NCI-H1417 (cell line): ENCODE results near the gene TMEM97.
"Not testable (repeated sequence)": the region's sequence is repeated elsewhere in the genome, so short reads cannot be mapped to it uniquely, and the experiment has no call there.

Experiments
- DNase-seq, 3 experiments: peaks; one replicate each; lab custom pipeline; 2025; lab: John Stamatoyannopoulos, UW

The TMEM97 gene

GRCh38 chr17:28338056-28338768, 19.2 kb downstream of the TMEM97 start:
- no peak for DNase-seq

GRCh38 chr17:28338769-28339212, 19.8 kb downstream of the TMEM97 start:
- not testable (repeated sequence) for DNase-seq

GRCh38 chr17:28339431-28339830, 20.4 kb downstream of the TMEM97 start:
- DNase-seq: no peak

GRCh38 chr17:28340374-28340773, 21.4 kb downstream of the TMEM97 start:
- no peak for DNase-seq

- DNase-seq: no peak
Observed at GRCh38 chr17:28341516-28341915, 22.5 kb downstream of the TMEM97 start.

- DNase-seq: no peak
Observed at GRCh38 chr17:28342313-28342712, 23.3 kb downstream of the TMEM97 start.

GRCh38 chr17:28343491-28343932, 24.5 kb downstream of the TMEM97 start:
- no peak for DNase-seq

GRCh38 chr17:28344011-28344410, 25.0 kb downstream of the TMEM97 start:
- peak in 1 of 3 experiments; percentile 45 for DNase-seq

- no peak for DNase-seq
Observed at GRCh38 chr17:28344435-28344901, 25.5 kb downstream of the TMEM97 start.

GRCh38 chr17:28345419-28346198, 26.6 kb downstream of the TMEM97 start:
- DNase-seq: peak in 2 of 3 experiments; percentile 13 to 24

- DNase-seq: no peak
Observed at GRCh38 chr17:28346199-28346580, 27.2 kb downstream of the TMEM97 start.

- peak in 2 of 3 experiments; percentile 12 to 39 for DNase-seq
Observed at GRCh38 chr17:28346746-28347246, 27.8 kb downstream of the TMEM97 start.

- DNase-seq: no peak
Observed at GRCh38 chr17:28347261-28347891, 28.4 kb downstream of the TMEM97 start.

- no peak for DNase-seq
Observed at GRCh38 chr17:28348979-28349378, 30.0 kb downstream of the TMEM97 start.

GRCh38 chr17:28350271-28350670, 31.3 kb downstream of the TMEM97 start:
- no peak for DNase-seq

- peak; percentile 93 to 95 (median 95) for DNase-seq
Observed at GRCh38 chr17:28357061-28357900, 38.3 kb downstream of the TMEM97 start, which contains the start of gene POLDIP2. Gene POLDIP2, minus strand, starts transcription at chr17:28357527. Its CDS starts 79 bp downstream, at chr17:28357448.

- no peak for DNase-seq
Observed at GRCh38 chr17:28357901-28358197, 38.8 kb downstream of the TMEM97 start.

GRCh38 chr17:28363186-28363585, 44.2 kb downstream of the TMEM97 start:
- DNase-seq: no peak

- no peak for DNase-seq
Observed at GRCh38 chr17:28363776-28364650, 45.0 kb downstream of the TMEM97 start.

GRCh38 chr17:28364665-28365363, 45.8 kb downstream of the TMEM97 start, which contains the start of gene SEBOX:
Gene SEBOX, minus strand, starts transcription at chr17:28365199. Its CDS starts 48 bp downstream, at chr17:28365151.
- no peak for DNase-seq
